GM19043 (cell line): ENCODE measurements around the gene C8G.

Experiments
- ATAC-seq: cut with Tn5 transposase; IDR thresholded peaks from one replicate; pipeline ENCODE4 v1.9.1; 2021; ENCODE audit warnings: low read depth; ENCODE audit not compliant: unreplicated experiment

C8G gene

GRCh38 chr9:136952876-136953770 lies 8.1 kb downstream of the C8G start:
- ATAC-seq: no peak

GRCh38 chr9:136953771-136954269 lies 8.8 kb downstream of the C8G start:
- ATAC-seq: no peak

GRCh38 chr9:136954270-136955083 lies 9.4 kb downstream of the C8G start:
- no peak for ATAC-seq

DNA sequence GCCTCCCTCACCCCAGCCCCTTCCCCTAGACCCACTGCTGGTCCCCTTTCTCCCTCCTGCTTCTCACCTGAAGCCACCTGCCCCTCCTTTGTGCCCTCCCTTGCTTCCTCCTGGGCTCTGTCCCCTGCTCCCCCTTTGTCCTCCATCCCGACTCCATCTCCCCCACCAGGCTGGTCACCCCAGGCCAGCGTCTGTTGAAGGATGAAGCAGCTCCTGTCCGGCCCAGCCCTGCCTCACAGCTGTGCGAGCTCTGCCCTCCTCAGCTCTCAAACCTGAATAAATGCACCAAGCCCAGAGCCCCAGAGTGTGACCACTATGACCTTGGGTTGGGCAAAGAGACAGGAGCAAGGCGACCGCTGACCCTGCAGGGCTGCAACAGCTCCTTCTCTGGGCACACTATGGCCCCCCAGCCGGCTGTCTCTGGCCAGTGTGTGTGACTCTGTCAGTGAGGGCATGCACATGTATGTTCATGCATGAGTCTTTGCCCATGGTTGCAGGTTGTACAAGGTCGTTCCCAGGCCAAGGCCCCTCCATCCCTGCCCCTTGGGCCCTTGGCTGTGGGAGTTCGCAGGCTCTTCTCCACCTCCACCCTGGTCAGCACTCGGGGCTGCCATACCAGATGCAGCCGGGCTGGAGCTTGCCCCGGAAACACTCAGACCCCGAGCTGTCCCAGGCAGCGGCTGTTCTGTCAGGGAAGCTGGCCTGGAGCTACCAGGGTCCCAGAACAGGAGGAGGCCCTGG lies 10.3 kb downstream of the C8G start:
- no peak for ATAC-seq

DNA sequence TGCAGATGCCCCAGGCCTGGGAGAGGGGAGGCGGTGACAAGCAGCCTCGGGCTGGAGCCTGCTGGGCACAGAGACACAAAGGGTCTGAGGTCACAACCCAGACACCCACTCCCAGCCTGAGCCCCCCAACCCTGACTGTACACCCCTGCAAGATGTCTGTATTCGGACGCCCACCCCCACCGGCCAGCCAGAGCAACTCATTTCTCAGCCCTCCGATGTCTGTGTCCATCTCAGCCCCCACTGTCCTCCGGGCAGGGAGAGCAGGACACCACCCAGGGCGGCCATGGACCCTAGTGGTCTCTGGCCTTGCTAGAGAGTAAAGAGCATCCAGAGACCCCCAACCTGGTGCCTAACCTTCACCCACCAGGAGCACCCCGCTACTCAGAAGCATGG lies 10.9 kb downstream of the C8G start:
- no peak for ATAC-seq

GRCh38 chr9:136956604-136957003 lies 11.6 kb downstream of the C8G start:
- no peak for ATAC-seq

DNA sequence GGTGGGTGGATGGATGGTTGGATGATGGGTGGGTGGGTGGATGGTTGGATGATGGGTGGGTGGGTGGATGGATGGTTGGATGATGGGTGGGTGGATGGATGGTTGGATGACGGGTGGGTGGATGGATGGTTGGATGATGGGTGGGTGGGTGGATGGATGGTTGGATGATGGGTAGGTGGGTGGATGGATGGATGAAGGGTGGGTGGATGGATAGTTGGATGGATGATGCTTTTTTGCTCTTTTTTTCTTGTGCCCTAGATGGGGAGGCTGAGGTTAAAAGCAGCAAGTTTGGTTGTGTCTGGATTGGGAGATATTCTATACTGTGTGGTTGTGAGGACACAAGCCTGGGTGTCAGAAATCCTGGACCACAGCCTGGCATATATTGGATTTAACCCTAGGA lies 12.4 kb downstream of the C8G start:
- ATAC-seq: no peak

DNA sequence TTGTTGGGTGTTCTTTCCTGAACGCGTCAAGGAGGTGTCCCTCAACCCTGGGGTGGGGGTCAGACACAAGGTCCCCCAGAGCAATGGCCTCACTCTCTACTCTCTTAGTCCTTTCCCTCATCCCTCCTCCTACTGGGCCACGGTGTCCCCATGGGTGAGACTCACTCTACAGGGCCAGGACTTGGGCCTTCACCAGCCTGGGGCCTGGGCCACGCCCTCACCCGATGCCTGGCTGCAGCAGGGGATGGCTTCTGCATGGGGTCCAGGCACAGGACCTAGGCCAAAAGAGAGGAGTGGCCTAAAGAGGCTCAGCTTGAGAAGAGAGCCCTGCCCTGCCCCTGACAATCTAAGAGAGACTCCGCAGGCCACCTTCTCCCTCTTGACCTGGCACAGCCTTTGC lies 12.9 kb downstream of the C8G start:
- no peak for ATAC-seq

- ATAC-seq: no peak
Measured at GRCh38 chr9:136958473-136958872, 13.4 kb downstream of the C8G start.

GRCh38 chr9:136958898-136959850 lies 14.1 kb downstream of the C8G start:
- no peak for ATAC-seq

GRCh38 chr9:136960212-136960937 lies 15.3 kb downstream of the C8G start:
- ATAC-seq: no peak

DNA sequence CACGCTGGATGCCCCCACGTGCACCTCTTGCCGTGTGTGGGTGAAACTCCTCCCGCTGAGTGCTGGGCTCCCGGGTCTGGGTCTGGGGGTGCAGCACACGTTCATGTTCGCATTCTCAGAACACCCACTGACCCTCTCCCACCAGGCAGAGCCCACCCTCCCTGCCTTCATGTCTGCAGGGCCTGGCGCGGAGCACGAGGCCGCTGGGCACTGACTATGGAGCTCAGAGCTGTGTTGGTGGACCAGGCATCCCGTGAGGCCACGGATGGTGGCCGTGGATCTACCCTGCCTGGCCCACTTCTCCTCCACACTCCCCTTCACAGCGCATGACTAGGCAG lies 15.9 kb downstream of the C8G start:
- no peak for ATAC-seq

- no peak for ATAC-seq
Measured at GRCh38 chr9:136961279-136962065, 16.4 kb downstream of the C8G start.

- ATAC-seq: no peak
Measured at GRCh38 chr9:136962163-136962562, 17.1 kb downstream of the C8G start.

DNA sequence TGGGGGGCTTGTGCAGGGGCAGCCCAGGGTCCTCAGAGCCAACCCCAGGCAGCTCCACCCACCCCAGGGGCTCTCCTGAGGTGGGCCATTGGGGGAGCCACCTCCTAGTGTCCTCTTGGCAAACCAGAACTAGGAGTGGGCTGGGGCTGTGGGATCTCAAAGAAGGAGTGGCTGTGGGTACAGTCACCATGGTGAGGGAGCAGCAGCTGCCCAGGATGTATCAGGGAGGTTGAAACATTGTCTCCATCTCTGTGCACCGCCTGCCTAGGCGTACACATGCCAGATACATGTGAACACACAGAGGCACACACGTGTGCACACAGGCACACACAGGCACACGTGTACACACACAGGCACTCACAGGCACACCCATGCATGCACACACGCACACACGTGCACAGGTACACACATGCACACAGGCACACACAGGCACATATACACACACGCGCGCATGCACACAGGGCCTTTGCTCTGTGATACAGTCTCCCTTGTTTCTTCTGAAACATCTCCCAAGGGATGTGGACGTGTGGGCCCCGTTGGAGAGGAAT lies 17.7 kb downstream of the C8G start:
- ATAC-seq: no peak

DNA sequence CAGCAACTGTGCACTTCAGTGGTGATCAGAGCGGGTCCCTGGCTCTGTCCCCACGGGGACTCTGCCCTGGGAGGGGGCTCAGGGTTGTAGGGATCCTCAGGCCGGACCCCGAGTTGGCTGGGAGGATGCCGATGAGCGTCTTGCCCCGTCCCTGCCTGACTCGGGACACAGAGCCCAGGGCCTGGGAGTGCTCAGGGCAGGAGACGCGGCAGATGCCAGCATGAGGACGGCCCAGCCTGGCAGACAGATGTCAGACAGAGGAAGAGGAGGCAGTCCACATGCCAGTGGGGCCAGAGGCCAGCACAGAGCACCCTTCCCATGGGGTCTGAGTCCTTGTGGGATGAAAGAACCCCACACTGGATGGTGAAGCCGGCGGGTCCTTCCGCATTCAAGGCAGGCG lies 18.3 kb downstream of the C8G start:
- no peak for ATAC-seq

GRCh38 chr9:136963751-136964150 lies 18.7 kb downstream of the C8G start:
- no peak for ATAC-seq

- ATAC-seq: no peak
Measured at GRCh38 chr9:136964171-136964689, 19.2 kb downstream of the C8G start.
